GM21360 (cell line): ENCODE results near the gene BLOC1S1.
A peak's percentile ranks its signal among the peaks of the same experiment; 100 is the strongest.

Experiments used
- ATAC-seq: cut with Tn5 transposase; IDR thresholded peaks from one replicate; pipeline ENCODE4 v1.9.1; 2021; ENCODE audit warnings: mild to moderate bottlenecking, moderate library complexity; ENCODE audit not compliant: unreplicated experiment

BLOC1S1 gene

GRCh38 chr12:55694188-55694515 is 21.7 kb upstream of the BLOC1S1 start:
- ATAC-seq: no peak

- ATAC-seq: no peak
These were observed 21.2 kb upstream of the BLOC1S1 start for GRCh38 chr12:55694651-55695050.

DNA sequence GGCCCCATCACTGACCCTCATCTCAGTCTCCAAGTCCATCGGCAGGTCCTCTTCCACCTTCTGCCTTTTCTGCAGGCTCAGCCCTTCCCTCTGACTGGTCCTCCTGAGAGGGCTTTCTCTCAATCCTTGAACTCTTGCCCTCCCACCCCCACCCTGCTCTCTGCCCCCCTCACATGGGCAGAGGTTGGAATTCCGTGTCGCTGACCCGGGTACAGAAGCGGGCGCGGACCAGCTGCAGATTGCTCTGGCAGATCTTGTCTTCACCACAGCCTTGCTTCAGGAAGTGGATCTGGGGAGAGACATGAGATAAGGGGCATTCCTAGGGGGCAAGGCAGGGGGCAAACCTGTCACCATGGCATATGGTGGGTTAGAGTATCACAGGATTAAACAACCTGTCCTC is 20.5 kb upstream of the BLOC1S1 start:
- ATAC-seq: no peak

DNA sequence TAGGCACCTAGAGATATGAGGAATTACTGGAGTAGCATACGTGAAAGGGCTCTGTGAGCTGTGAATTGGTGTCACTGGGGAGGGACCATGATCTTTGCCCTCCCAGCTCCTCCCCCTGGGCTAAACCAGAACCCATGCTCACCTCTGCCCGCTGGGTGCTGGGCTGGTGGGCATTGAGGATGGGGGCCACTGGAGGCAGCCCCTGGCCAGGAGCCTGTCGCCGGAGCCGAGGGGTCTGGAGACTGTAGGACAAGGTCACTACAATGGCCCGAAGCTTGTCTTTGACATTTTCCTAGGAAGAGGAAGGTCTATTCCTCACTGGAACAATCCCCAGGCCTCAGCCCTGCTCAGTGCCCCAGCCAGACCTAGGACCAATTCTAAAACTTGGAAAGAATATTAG is 19.7 kb upstream of the BLOC1S1 start:
- ATAC-seq: no peak

DNA sequence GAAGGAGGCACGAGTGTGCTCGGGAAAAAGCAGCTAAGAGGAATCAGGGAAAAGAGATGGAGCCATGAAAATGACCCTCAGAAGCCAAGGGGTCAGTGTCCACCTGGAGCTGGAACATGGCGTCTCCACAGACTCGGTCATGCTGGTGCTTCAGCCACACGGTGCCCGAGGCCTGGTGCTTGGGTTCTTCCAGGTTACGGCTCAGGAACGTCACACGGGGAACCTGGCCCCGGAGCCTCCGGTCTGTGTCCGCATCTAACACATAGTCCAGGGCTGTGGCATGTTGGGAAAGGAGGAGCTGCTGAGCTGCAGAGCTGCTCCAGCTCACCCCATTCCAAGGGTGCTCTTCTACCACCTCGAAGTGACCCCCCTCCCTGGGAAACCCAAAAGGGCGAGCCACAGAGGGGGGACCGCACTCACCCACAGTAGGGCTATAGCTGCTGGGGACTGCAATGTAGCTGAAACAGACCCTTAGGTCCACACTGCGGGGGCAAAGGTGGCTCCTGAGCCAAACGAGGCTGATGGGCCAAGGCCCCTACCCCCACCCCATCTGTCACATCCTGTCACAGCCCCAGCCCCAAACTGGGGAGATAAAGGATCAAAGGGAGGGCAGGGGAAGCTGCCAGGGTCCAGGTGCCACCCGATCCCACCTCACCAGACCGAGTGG is 18.9 kb upstream of the BLOC1S1 start:
- ATAC-seq: no peak

DNA sequence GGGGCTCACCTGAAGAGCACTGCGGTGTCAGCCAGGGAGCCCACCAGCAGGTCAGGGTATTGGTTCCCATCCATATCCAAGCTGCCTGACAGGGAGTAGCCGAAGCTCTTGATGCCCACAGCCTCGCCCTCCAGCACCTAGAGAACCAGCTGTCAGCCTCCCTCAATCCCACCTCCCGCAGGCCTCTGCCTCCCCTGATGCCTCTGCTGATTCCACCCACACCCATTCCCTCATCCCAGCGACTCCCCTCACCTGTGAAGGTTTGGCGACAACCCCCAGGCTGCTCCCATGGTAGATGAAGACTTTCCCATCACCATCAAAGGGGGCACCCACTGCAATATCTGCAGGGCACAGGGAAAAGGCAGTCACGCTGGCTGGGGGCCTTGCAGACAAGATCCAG is 18.2 kb upstream of the BLOC1S1 start:
- no peak for ATAC-seq

DNA sequence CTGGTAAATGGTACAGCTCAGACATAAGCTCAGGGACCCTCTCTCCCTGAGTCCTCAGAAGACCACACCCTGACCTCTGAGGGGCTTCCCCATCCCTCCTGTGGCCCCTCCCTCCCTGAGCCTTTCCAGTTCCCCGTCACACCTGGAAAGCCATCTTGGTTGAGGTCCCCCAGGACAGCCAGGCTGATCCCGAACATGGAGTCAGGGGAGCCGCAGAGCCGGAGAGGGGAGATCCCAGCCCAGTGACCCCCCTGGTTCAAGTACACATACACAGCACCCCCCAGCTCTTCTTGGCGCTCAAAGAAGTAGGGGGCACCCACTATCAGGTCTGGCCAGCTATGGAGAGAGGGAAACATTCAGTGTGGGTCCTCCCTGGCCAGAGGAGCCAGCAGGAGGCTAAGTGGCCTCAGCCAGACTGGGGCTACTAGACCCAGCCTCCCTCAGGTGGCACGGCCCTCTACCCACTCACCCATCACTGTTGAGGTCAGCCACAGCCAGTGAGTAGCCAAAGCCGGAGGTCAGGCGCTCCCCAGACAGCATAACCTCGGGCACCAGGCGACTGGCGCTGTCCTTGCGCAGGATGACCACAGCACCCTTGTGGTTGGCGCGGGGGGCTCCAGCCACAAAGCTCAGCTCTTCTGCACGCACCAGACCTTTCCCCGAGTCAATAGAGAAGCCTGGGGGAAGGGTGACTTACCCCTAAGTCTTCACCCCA is 17.4 kb upstream of the BLOC1S1 start:
- ATAC-seq: no peak

DNA sequence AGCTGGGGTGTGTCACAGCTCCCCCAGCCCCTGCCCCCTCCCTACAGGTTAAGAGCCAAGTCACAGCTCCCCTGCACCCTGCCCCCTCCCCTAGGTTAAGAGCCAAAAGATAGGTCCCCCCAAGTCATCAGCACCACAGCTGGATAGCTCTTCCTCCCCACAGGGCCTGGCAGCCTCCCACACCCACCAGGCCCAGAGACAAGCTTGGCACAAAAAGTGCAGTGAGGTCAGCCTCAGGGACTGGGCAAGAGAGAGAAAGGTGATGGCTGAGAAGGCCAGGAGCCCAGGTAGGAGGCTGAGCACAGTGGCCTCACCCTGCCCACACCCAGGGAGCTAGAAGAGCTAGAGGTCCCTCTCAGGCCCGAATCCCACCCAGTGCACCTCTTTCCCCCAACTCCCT is 16.9 kb upstream of the BLOC1S1 start:
- no peak for ATAC-seq

DNA sequence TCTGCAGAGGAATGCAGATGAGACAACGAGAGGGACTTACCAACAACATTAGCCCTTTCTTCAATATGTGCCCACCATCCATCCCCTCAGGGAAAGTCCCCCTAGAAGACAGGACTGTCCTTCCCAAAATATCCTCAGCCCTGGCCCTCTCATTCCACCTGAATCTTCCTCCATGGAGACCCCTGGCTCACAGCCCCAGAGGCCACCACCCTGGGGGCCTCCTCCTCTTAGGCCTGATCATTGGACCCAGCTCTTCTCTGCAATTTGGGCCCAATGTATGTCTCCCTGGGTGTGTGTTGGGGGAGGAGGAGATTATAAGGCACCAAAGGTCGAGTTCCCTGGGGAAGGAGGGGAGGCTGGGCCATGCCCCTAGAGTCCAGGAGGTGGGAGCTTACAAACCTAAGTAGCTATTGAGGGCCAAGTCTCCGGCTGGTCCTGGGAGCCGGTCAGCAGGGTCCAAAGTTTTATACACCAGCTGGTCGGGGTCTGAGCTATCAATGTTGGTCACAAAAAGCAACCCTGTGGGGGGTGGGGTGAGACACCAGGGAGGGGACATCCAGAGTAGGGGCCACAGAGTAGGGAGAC is 16.3 kb upstream of the BLOC1S1 start:
- ATAC-seq: no peak

DNA sequence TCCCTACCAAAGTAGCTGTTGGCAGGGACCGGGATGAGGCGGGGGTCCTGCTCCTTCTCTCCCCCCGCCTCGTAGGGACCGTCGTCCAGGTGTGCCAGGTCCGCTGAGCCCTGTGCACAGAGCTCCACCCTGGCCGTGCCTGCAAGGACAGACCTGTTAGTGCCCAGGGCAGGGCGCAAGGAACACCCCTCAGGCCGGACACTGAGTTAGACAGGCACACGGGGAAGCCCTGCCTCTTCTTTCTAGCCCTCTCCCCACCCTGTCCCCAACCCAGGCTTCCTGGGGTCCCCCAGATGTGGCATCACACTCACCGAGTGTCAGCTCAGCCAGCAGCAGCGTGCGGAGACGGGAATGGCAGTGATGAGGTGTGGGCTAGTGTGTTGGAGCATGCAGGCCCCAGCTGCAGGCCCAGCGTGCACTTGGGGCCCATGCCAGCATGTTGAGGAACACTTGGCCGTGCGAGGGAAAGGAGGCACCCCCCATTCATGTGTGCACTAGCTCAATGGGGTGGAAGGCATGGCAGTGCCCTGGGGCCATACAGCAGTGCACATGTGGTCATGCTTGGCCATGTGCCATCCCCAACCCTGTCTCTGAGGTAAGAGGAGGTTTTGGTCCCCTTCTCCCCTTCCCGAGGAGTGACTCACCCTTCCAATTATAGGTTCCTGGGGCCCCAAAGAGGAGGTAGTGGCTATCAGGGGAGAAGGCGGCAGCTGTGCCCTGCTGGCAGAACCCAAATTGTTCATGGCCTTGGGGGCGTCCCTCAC is 15.4 kb upstream of the BLOC1S1 start:
- ATAC-seq: no peak

GRCh38 chr12:55702861-55703260 is 13.0 kb upstream of the BLOC1S1 start:
- ATAC-seq: no peak

DNA sequence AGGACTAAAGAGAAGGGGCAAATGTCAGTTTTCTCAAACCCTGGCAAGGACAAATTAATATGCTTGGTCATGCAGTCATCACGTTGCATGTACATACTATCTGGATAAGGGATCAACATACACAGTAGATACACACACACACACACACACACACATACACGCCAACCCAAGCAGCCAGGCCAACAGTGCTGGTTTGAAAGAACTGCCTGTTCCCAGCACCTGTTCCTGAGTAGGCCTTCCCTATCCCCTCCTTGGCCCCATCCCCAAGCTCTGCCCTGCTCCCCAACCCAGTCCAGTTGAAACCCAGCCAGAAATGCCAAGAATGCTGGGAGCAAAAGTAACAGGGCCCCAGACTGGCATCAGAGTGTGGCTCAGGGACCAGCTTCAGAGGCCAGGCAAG is 12.6 kb upstream of the BLOC1S1 start:
- ATAC-seq: no peak

DNA sequence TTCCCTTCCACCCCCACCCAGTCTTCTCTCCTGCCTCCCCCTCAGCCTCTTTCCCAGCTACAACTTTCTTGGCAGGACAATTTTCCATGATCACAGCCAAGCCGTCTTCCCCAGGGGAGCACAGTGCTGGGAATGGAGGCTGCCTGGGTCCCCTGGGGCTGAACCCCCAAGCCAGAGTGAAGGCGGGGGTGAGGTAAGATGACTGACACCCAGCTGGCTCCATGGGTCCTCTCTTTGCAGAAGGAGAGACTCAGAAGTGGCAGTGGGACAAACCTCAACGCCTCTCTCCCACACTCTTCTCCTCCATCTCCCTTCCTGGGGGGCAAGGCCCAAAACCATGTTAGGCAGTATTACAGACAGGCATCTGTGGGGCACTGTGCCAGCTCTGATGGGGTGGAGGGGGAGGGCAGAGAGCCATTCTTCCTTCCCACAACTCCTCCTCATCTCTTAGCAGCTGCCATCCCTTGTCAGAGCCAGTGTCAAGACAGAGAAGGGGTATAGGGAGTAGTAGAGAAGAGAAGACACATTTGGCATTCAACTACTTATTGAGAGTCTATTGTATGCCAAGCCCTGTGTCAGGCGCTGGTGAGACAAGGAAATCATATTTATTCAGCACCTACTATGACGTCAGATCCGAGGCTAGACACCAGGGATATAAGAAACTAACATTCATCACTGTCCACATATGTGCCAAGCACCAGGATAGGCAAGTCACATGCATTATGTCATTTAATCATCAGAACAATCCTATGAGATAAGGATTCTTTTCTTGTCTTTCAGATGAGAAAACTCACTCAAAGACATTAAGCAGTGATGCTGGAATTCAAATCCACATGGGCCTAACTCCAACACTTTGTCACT is 11.7 kb upstream of the BLOC1S1 start:
- no peak for ATAC-seq

GRCh38 chr12:55704824-55705718 is 10.8 kb upstream of the BLOC1S1 start:
- no peak for ATAC-seq

DNA sequence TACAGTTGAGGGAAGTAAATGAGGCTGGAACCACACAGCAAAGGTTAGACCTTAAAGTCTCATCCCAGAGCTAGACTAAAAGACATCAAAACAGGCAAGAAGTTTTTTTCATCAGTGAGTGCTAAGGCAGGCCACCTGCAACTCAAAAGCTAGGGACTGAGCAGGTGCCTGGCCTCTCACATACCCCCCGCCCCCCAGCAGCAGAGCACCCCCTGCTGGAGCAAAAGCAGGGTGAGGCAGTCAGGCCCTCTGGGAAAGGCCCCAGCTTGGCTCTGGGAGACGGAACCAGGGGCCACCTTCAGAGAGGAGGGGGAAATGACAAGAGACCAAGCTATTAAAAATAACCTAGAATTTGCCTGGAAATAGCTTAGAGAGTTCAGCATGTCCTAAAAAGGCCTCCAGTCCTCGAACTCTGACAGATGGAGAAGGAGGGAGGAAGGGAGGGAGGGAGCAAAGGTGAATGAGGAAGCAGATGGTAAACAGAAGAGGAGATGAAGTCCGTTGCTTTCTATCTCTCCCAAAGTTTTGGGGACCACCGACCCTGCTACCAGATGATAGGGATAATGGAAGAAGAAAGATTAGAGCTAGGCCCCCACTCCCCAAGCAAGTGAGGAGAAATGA is 10.0 kb upstream of the BLOC1S1 start:
- ATAC-seq: no peak

DNA sequence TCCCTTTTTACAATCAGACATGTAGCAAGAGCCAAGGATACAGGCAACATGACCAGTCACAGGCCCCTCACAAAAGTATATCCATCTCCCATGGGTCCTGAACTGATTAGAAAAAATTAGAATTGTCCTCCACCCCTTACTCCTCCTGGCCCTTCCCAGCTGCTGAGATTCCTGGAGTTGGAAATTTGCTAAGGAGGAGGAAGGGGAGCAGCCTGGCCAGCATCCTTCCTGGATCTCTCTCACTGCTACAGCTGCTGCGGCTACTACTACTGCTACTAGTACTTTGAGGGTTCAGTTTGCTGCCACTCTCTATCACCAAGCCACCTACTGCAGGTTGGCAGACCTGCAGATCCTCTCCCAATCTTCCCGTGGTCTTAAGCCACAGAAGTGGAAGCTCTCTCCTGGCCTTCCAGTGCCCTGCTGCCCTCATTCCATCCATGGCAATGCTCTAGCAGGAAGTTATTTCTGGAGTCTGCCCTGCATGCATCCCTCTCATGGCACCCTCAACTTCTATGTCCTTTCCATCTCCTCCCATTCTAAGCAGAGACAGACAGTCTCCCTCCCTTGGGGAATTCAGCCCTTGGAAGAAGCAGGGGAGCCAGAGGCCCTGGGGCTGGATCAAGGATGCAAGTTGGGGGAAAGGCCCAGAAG is 9.2 kb upstream of the BLOC1S1 start:
- ATAC-seq: no peak

DNA sequence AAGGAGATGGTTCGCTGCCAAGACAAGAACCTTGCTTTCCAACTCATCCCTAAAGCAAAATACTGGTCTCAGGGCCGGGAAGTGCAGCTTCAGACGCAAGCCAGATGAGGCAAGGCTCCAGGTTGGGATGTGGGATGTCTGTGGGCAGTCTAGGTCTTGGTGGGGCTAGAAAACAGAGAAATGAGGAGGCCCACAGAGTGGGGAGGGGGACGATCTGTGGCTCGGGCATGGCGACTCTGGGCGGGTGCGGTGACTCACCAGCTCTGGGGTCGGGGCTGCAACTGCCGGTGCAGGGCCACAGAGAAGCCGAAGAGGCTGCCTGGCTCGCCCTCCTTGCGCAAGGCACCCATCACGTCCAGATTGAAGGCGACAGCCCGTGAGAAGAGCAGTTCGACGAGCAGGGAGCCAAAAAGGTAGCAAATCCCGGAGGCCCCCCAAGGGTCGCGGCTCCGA is 8.6 kb upstream of the BLOC1S1 start:
- no peak for ATAC-seq

GRCh38 chr12:55707841-55708694 is 7.8 kb upstream of the BLOC1S1 start, which contains the start of gene ITGA7:
ITGA7 (minus strand) TSS chr12:55707904; CDS start chr12:55707682, 222 bp downstream.
- peak; percentile 51 for ATAC-seq
